Kidney (tissue), 14 donors: ENCODE results near the gene COL4A5. TPM values are rescaled to one million over a fixed set of nuclear protein-coding genes. Genes with fewer than 3 reads are reported as not detected.
A peak's percentile ranks its signal among the peaks of the same experiment; 100 is the strongest.
"Not testable (repeated sequence)": the region's sequence is repeated elsewhere in the genome, so short reads cannot be mapped to it uniquely, and the experiment has no call there.

Source experiments
- DNase-seq, 5 donors: peaks; one replicate each; pipeline ENCODE4 v3.0.0-alpha.2; 2013 to 2020
- FAIRE-seq: peaks from 2 replicates; lab custom pipeline; 2012; peaks lifted over from hg19 to GRCh38; lab: Jason Lieb, UNC
- H3K27ac ChIP-seq, 2 donors: one replicate each; pipeline ENCODE4 v1.7.0; 2013; ENCODE audit warnings: low read depth in 2 of 2, low read length in 2 of 2, inconsistent platforms in 1 of 2
- H3K27me3 ChIP-seq: one replicate; pipeline ENCODE4 v1.7.1; 2013; ENCODE audit warnings: low read length, inconsistent platforms; ENCODE audit not compliant: control insufficient read depth, insufficient read depth
- H3K36me3 ChIP-seq, 3 donors: one replicate each; pipeline versions ENCODE4 v1.7.0 to v1.7.1; 2013; ENCODE audit warnings: low read length in 3 of 3, control low read depth in 1 of 3, inconsistent platforms in 1 of 3; ENCODE audit not compliant: insufficient read depth in 3 of 3, control insufficient read depth in 2 of 3
- H3K4me1 ChIP-seq, 3 donors: one replicate each; pipeline versions ENCODE4 v1.7.0 to v1.7.1; 2013; ENCODE audit warnings: low read length in 3 of 3, inconsistent platforms in 1 of 3, low read depth in 1 of 3; ENCODE audit not compliant: control insufficient read depth in 2 of 3, insufficient read depth in 2 of 3
- H3K4me3 ChIP-seq, 3 donors: one replicate each; pipeline versions ENCODE4 v1.7.0 to v1.8.1; 2013; ENCODE audit warnings: low read length in 3 of 3, control low read depth in 1 of 3, inconsistent platforms in 1 of 3
- H3K9ac ChIP-seq, 3 donors: one replicate each; pipeline versions ENCODE4 v1.7.0 to v1.7.1; 2013; ENCODE audit warnings: low read length in 3 of 3, control low read depth in 1 of 3, inconsistent platforms in 1 of 3
- H3K9me3 ChIP-seq, 3 donors: one replicate each; pipeline versions ENCODE4 v1.7.0 to v1.7.1; 2013; ENCODE audit warnings: low read length in 3 of 3, control low read depth in 1 of 3, inconsistent platforms in 1 of 3; ENCODE audit not compliant: control insufficient read depth in 2 of 3, insufficient read depth in 1 of 3
- intact Hi-C: fragments of 100-400 bp; cut with DNase I; formaldehyde crosslinking; loops from one replicate; pipeline ENCODE4 v1.11.1; 2022
- polyA plus RNA-seq: library from polyadenylated mRNA; stranded (reverse); fragments of 350-450 nt; fragmentation: Illumina TruSeq; extraction: RNeasy Lipid Tissue Mini Kit (QIAGEN cat#74804); gene quantifications from one replicate; pipeline ENCODE4 v1.2.3, GENCODE V29; 2014; ENCODE audit warnings: low read depth, low replicate concordance; ENCODE audit not compliant: insufficient read depth
- total RNA-seq: library from RNA; stranded (reverse); fragmentation: NEBNext Ultra II Directional; extraction: Animal tissue kit (Norgen Biotek cat#: 25700); gene quantifications from one replicate; pipeline ENCODE4 v1.2.1, GENCODE V29; 2021
- TF ChIP-seq, protein P1 (sequence below): IDR thresholded peaks from 3 replicates; pipeline ENCODE4 v1.5.1; 2012; ENCODE audit warnings: mild to moderate bottlenecking, moderate library complexity, borderline replicate concordance; ENCODE audit not compliant: insufficient read depth; ENCODE audit errors: extremely low read depth
- donor health status: control.
- donor health status: control.
- donor health status: control.
- donor health status: control.
- donor health status: control.
- donor health status: DM: yes; HTN: yes; CAD: no.
- donor health status: Normal renal cell carcinoma (clear cell type).

COL4A5 gene
- total and polyA plus RNA-seq, 2 donors from 2014 or later, result 11.9 to 23.9 TPM

- H3K27ac ChIP-seq, result no peak overlapping the region
- intact Hi-C loops, result no loop called here
- no peaks in the 10 kb centered on the region for H3K27me3 ChIP-seq
- H3K9me3 ChIP-seq, result no peaks in the 10 kb centered on the region
- TF ChIP-seq, protein P1, sequence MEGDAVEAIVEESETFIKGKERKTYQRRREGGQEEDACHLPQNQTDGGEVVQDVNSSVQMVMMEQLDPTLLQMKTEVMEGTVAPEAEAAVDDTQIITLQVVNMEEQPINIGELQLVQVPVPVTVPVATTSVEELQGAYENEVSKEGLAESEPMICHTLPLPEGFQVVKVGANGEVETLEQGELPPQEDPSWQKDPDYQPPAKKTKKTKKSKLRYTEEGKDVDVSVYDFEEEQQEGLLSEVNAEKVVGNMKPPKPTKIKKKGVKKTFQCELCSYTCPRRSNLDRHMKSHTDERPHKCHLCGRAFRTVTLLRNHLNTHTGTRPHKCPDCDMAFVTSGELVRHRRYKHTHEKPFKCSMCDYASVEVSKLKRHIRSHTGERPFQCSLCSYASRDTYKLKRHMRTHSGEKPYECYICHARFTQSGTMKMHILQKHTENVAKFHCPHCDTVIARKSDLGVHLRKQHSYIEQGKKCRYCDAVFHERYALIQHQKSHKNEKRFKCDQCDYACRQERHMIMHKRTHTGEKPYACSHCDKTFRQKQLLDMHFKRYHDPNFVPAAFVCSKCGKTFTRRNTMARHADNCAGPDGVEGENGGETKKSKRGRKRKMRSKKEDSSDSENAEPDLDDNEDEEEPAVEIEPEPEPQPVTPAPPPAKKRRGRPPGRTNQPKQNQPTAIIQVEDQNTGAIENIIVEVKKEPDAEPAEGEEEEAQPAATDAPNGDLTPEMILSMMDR, result no peak
- DNase-seq, result no peak
- no peaks in the 10 kb centered on the region for H3K36me3 ChIP-seq
- H3K9ac ChIP-seq, result no peak overlapping the region
- H3K4me3 ChIP-seq, result no peak overlapping the region
- H3K4me1 ChIP-seq, result no peaks in the 10 kb centered on the region
- peak; percentile 8 for FAIRE-seq
Measured at GRCh38 chrX:108473979-108474378, 34.3 kb downstream of the COL4A5 start.

DNA sequence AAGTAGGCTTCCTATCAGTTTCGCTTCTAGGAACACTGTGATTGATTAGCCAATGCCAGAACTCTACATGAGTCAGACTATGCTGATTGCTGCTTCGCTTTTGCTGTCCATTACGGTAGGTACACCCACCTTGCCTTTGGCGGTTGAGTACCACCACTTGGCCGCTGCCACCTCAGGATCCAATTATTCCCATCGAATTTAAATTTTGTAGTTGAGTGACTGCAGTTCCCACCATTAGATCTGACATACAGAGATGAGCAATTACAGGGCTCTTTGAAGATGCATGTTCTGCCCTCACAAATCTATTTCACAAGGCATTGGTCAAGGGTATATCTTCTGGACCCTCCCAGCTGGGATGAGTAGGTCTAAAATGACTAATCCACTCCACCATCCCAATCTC is 41.9 kb downstream of the COL4A5 start:
- FAIRE-seq, H3K27ac ChIP-seq, intact Hi-C loops: not testable (repeated sequence)

GRCh38 chrX:108484251-108484650 is 44.6 kb downstream of the COL4A5 start:
- Histone ChIP-seq H3K27me3 (no peaks in the 10 kb centered on the region), H3K27ac (no peak overlapping the region), H3K9ac (no peak overlapping the region), H3K36me3 (no peaks in the 10 kb centered on the region), H3K9me3 (peaks cover 0 to 1% (median 0%) of the 10 kb centered on the region in 3 donors), H3K4me3 (no peak overlapping the region), H3K4me1 (no peaks in the 10 kb centered on the region)
- no peak for FAIRE-seq
- intact Hi-C loops, result no loop called here
- TF ChIP-seq, protein P1, result no peak
- DNase-seq, result no peak

More for the DNA sequence above, 41.9 kb downstream of the COL4A5 start:
- not testable (repeated sequence) for H3K9ac ChIP-seq, DNase-seq, H3K27me3 ChIP-seq, H3K36me3 ChIP-seq, H3K4me1 ChIP-seq, H3K9me3 ChIP-seq, H3K4me3 ChIP-seq

GRCh38 chrX:108485960-108486359 is 46.3 kb downstream of the COL4A5 start:
- FAIRE-seq, result no peak
- Histone ChIP-seq H3K4me3 (no peak overlapping the region), H3K9me3 (peaks cover 0 to 1% (median 0%) of the 10 kb centered on the region in 3 donors), H3K4me1 (no peaks in the 10 kb centered on the region), H3K9ac (no peak overlapping the region), H3K27ac (no peak overlapping the region), H3K27me3 (no peaks in the 10 kb centered on the region), H3K36me3 (no peaks in the 10 kb centered on the region)
- DNase-seq, result no peak
- intact Hi-C loops, result no loop called here
- TF ChIP-seq, protein P1, result no peak
